Measurements from ENCODE around the gene ATOH7.

GRCh38 chr10:68184546-68184945 is 47.4 kb downstream of the ATOH7 start:
- TF ChIP-seq POLR2A (IDR thresholded peaks at IDR 0.05) (no peak), CTCF (IDR thresholded peaks at IDR 0.05) (no peak)
